Choroid plexus epithelial cell (primary cell): ENCODE measurements around the gene TRIAP1.
A peak's percentile ranks its signal among the peaks of the same experiment; 100 is the strongest.

Experiments
- DNase-seq: peaks from one replicate; pipeline ENCODE4 v3.0.0-alpha.2; 2010; ENCODE audit warnings: low read depth
- H3K4me3 ChIP-seq: 2 replicates; pipeline ENCODE4 v1.5.1; 2011; ENCODE audit warnings: low read depth, mild to moderate bottlenecking, control low read depth, low read length, moderate library complexity
- TF ChIP-seq, protein P1 (sequence below): conservative IDR thresholded peaks from 2 replicates; pipeline ENCODE4 v1.5.1; 2011; ENCODE audit warnings: low read depth, mild to moderate bottlenecking, control low read depth, inconsistent platforms, low read length, moderate library complexity

TRIAP1 gene

DNA sequence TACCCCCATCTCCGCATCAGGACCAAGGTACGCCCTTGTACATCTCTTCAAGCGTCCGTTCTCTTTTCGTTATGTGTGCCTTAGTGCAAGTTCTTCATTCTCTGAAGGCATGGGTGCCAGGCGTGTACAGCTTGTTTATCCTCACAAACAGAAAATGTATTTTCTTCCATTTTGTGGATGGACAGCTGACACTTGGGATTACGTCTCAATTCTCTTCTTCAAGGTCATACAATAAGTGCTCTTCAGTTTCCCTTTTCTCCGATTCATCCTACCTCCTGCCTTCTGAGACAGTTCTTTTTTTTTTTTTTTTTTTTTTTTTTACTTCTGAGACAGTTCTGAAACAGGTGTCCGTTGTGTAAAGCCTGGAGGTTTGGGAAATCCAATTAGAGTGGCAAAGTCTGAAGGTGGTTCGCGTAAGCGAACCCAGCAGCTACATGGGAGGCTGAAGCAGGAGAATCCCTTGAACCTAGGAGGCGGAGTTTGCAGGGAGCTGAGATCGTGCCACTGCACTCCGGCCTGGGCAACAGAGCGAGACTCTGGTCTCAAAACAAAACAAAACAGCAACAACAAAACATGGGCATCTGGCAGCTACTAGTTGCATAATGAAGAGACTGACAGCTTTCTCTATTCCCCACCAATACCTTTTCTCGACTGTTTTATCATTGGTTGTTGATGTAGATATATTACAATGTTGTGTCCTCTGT lies 7.5 kb downstream of the TRIAP1 start:
- DNase-seq: no peak
- peak overlapping the region; percentile 83 for H3K4me3 ChIP-seq
- TF ChIP-seq, protein P1, sequence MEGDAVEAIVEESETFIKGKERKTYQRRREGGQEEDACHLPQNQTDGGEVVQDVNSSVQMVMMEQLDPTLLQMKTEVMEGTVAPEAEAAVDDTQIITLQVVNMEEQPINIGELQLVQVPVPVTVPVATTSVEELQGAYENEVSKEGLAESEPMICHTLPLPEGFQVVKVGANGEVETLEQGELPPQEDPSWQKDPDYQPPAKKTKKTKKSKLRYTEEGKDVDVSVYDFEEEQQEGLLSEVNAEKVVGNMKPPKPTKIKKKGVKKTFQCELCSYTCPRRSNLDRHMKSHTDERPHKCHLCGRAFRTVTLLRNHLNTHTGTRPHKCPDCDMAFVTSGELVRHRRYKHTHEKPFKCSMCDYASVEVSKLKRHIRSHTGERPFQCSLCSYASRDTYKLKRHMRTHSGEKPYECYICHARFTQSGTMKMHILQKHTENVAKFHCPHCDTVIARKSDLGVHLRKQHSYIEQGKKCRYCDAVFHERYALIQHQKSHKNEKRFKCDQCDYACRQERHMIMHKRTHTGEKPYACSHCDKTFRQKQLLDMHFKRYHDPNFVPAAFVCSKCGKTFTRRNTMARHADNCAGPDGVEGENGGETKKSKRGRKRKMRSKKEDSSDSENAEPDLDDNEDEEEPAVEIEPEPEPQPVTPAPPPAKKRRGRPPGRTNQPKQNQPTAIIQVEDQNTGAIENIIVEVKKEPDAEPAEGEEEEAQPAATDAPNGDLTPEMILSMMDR: no peak

DNA sequence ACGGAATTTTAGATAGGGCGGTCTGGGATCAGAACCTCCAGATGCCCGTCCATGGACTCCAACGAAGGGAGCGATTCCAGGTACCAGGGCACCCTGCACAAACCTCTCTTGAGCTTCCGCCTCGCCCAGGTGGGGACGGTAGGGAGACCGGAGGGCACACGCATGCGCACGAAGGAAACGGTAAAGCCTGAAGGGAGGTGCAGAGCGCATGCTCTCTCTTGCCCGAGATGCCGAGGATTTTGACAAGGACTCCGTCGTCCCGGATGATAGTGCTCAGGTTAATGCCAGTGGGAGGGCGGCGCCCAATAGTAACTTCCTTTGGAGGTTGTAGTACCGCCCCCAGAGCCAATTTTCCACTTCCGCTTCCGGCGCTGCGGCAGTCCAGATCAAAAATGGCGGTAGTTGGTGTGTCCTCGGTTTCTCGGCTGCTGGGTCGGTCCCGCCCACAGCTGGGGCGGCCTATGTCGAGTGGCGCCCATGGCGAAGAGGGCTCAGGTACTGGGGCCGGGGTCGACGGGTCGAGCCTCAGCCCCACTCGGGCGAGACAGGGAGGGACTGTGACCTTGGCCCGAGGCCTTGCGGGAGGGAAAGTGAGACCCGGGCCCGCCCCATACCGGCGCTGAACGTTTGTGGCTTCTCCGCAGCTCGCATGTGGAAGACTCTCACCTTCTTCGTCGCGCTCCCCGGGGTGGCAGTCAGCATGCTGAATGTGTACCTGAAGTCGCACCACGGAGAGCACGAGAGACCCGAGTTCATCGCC lies 8.3 kb downstream of the TRIAP1 start, which contains the start of gene COX6A1:
Gene COX6A1, plus strand, starts transcription at position 379 of the 760 bp plus-strand sequence. Its CDS starts 14 bp downstream, at position 393.
- DNase-seq: peak; percentile 98
- TF ChIP-seq, protein P1: no peak
- H3K4me3 ChIP-seq: peak within 1 kb of the TSS; percentile 83

DNA sequence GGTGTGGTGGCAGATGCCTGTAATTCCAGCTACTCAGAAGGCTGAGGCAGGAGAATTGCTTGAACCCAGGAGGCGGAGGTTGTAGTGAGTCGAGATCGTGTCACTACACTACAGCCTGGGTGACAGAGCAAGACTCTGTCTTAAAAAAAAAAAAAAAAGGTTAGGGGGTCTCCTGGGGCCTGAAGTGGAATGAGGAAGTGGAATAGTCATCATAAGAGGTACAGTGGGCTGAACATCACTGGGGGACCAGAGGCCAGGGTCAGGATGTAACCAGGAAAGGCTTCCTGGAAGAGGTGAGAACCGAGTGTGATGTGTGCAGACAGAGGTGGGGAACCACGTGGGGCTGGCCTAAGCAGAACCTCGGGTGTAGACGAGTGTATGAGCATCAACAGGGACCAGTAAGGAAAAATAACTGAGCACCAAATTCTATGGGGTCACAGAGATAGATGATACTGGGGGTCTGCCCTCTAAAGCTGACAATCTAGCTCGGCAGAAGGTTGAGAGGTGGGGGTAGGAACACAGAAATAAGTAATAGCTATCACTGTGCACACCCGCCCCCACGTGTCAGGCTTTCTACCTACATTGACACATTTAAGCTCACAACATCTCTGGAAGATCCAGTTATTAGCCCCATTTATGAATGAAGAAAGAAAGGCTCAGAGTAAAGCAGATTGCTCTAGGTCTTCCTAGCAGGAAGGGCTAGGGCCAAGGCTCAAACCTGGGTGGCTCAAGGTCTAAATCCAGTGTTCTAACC lies 13.2 kb downstream of the TRIAP1 start:
- TF ChIP-seq, protein P1: no peak
- H3K4me3 ChIP-seq: no peak overlapping the region
- DNase-seq: no peak

DNA sequence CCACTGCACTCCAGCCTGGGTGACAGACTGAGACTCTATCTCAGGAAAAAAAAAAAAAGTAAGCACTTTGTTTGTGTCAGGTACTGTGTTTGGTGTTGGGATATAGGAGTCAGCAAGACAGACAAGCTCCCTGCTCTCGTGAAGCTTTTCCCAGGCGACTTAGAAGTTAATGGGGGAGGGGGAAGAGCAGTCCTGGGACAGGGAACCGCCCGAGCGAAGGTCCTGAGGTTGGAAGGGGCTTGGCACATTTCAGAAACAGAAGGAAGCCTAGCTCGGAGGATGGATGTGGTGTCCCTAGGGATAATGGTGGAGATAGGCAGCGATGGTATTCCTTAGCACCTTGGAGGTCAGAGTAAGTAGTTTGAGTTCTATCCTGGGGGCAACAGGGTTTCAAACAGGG lies 16.8 kb downstream of the TRIAP1 start:
- H3K4me3 ChIP-seq: no peak overlapping the region
- DNase-seq: no peak
- TF ChIP-seq, protein P1: no peak

DNA sequence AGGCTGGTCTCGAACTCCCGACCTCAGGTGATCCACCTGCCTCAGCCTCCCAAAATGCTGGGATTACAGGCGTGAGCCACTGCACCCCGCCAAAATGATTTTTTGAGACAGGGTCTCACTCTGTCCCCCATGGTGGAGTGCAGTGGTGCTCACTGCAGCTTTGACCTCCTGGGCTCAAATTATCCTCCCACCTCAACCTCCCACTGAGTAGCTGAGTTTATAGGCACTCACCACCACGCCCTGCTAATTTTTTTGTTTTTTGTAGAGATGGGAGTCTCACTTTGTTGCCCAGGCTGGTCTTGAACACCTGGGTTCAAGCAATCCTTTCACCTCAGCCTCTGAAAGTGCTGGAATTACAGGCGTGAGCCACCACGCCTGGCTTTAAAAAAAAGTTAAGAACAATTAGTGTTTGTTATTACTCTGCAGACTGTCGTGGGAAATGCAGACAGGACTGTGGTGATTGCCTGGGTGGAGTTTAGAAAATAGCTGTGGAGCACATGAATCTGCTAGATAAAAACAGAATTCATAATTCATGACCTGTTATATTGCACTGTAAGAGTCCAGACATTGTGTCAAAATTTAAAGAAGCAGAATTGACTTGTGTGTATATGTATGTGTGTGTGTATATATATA lies 17.5 kb downstream of the TRIAP1 start:
- TF ChIP-seq, protein P1: no peak
- no peak overlapping the region for H3K4me3 ChIP-seq
- DNase-seq: no peak

DNA sequence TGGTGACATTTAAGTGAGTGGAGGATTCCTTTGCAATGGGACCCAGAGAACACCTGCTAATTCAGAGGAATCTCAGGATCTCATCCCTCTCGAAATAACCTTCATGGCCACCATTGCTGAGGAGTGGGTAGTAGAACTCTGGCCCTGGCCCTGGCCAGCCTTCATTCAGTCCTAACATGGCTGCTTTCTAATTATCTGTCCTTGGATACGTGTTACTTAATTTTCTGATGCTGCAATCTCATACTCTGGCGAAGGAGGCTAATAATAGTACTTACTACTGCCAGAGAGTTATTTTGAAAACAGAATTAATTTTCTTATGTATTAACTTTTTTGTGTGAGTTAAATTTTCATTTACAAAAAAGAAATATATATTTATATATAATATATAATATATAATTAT lies 20.4 kb downstream of the TRIAP1 start:
- H3K4me3 ChIP-seq: no peak overlapping the region

More for the DNA sequence above, 20.4 kb downstream of the TRIAP1 start:
- TF ChIP-seq, protein P1: no peak
- DNase-seq: no peak
